IMR-90 (cell line): Measurements from ENCODE around the gene JMJD7. TPM values are rescaled to one million over a fixed set of nuclear protein-coding genes. Genes with fewer than 3 reads are reported as not detected.

Experiments used
- ATAC-seq: fragments of 200-7000 bp; cut with Tn5 transposase; 2 replicates; pipeline ENCODE4 v1.9.1; 2020; ENCODE audit warnings: low read depth, mild to moderate bottlenecking, moderate library complexity
- BruUV-seq: library from RNA; stranded (reverse); fragments of 400-500 nt; replicated peaks from 2 replicates; lab custom pipeline; 2021; lab: Mats Ljungman, UMichigan
- CTCF ChIA-PET: fragments of 300-600 bp; formaldehyde crosslinking; extraction: SDS; loops from one replicate; lab custom pipeline; 2021; ENCODE audit warnings: antibody characterized with exemption; lab: Yijun Ruan, JAX
- POLR2A ChIA-PET: fragments of 300-600 bp; sonication (Branson Sonifier 250); formaldehyde crosslinking; loops from one replicate; lab custom pipeline; 2022; ENCODE audit warnings: antibody characterized with exemption; ENCODE audit not compliant: unreplicated experiment; lab: Charles Lee
- DNase-seq: peaks from one replicate; pipeline ENCODE4 v3.0.0; 2013
- H2AFZ ChIP-seq: replicated peaks from 2 replicates; pipeline ENCODE3; 2013; ENCODE audit warnings: low read length, mild to moderate bottlenecking; ENCODE audit not compliant: poor library complexity
- H2AK5ac ChIP-seq: 2 replicates; pipeline ENCODE4 v1.6.1; 2013; ENCODE audit warnings: low read depth, low read length, inconsistent platforms
- H2AK9ac ChIP-seq: replicated peaks from 2 replicates; pipeline ENCODE3; 2013; ENCODE audit warnings: mild to moderate bottlenecking, low read depth, low read length, moderate library complexity; ENCODE audit not compliant: poor library complexity
- H2BK120ac ChIP-seq: 2 replicates; pipeline ENCODE4 v1.6.1; 2013; ENCODE audit warnings: low read depth, low read length, inconsistent platforms
- H2BK15ac ChIP-seq: 3 replicates; pipeline ENCODE4 v1.6.1; 2013; ENCODE audit warnings: low read depth, low read length, inconsistent platforms
- H2BK20ac ChIP-seq: 2 replicates; pipeline ENCODE4 v1.6.1; 2013; ENCODE audit warnings: low read depth, mild to moderate bottlenecking, inconsistent platforms, low read length, moderate library complexity
- H2BK5ac ChIP-seq: 2 replicates; pipeline ENCODE4 v1.6.1; 2013; ENCODE audit warnings: mild to moderate bottlenecking, low read depth, low read length, inconsistent platforms; ENCODE audit not compliant: poor library complexity, severe bottlenecking
- H3K14ac ChIP-seq: replicated peaks from 2 replicates; pipeline ENCODE4 v1.6.1; 2013; ENCODE audit warnings: low read depth, low read length, inconsistent platforms
- H3K18ac ChIP-seq: 2 replicates; pipeline ENCODE4 v1.6.1; 2013; ENCODE audit warnings: low read depth, low read length, control low read depth
- H3K23ac ChIP-seq: 2 replicates; pipeline ENCODE4 v1.6.1; 2013; ENCODE audit warnings: low read depth, low read length, inconsistent platforms
- H3K27ac ChIP-seq: 2 replicates; pipeline ENCODE4 v1.5.1; 2013; ENCODE audit warnings: mild to moderate bottlenecking, control low read depth, low read length; ENCODE audit not compliant: insufficient read depth
- H3K27me3 ChIP-seq: 2 replicates; pipeline ENCODE4 v1.6.1; 2013; ENCODE audit warnings: low read length; ENCODE audit not compliant: control insufficient read depth, insufficient read depth
- H3K36me3 ChIP-seq: 2 replicates; pipeline ENCODE4 v1.6.1; 2013; ENCODE audit warnings: low read length, mixed read lengths; ENCODE audit not compliant: control insufficient read depth, insufficient read depth
- H3K4ac ChIP-seq: 2 replicates; pipeline ENCODE4 v1.6.1; 2013; ENCODE audit warnings: low read depth, low read length, inconsistent platforms
- H3K4me1 ChIP-seq: 2 replicates; pipeline ENCODE4 v1.6.1; 2013; ENCODE audit warnings: low read length, mixed read lengths; ENCODE audit not compliant: control insufficient read depth, insufficient read depth
- H3K4me2 ChIP-seq: 2 replicates; pipeline ENCODE4 v1.6.1; 2013; ENCODE audit warnings: low read depth, mild to moderate bottlenecking, control low read depth, low read length, moderate library complexity
- H3K4me3 ChIP-seq: 2 replicates; pipeline ENCODE4 v1.5.1; 2013; ENCODE audit warnings: low read depth, mild to moderate bottlenecking, control low read depth, low read length, moderate library complexity; ENCODE audit not compliant: insufficient read depth
- H3K56ac ChIP-seq: 2 replicates; pipeline ENCODE4 v1.6.1; 2013; ENCODE audit warnings: low read length, inconsistent platforms; ENCODE audit not compliant: insufficient read depth; ENCODE audit errors: extremely low read depth
- H3K79me1 ChIP-seq, 2 experiments: 2 replicates each; pipeline ENCODE4 v1.6.1; 2013; ENCODE audit warnings: low read length in 2 of 2, inconsistent platforms in 1 of 2, low read depth in 1 of 2
- H3K9ac ChIP-seq: 2 replicates; pipeline ENCODE4 v1.6.1; 2013; ENCODE audit warnings: low read depth, low read length, control low read depth
- H3K9me1 ChIP-seq: 2 replicates; pipeline ENCODE4 v1.6.1; 2013; ENCODE audit warnings: low read length, inconsistent platforms; ENCODE audit not compliant: insufficient read depth
- H3K9me3 ChIP-seq: 2 replicates; pipeline ENCODE4 v1.6.1; 2013; ENCODE audit warnings: low read length; ENCODE audit not compliant: control insufficient read depth, insufficient read depth
- H4K20me1 ChIP-seq: 2 replicates; pipeline ENCODE4 v1.6.1; 2013; ENCODE audit warnings: low read length, inconsistent platforms; ENCODE audit not compliant: insufficient read depth
- H4K5ac ChIP-seq: 2 replicates; pipeline ENCODE4 v1.6.1; 2013; ENCODE audit warnings: mild to moderate bottlenecking, low read depth, low read length, control low read depth
- H4K8ac ChIP-seq, 2 experiments: 2 replicates each; pipeline ENCODE4 v1.6.1; 2013; ENCODE audit warnings: low read depth in 2 of 2, low read length in 2 of 2, control low read depth in 1 of 2, inconsistent platforms in 1 of 2
- H4K91ac ChIP-seq: 2 replicates; pipeline ENCODE4 v1.6.1; 2013; ENCODE audit warnings: low read depth, low read length, inconsistent platforms; ENCODE audit not compliant: insufficient read depth
- CHD1 ChIP-seq: IDR thresholded peaks from 2 replicates; pipeline ENCODE4 v1.6.1; 2012; ENCODE audit warnings: low read depth, low read length, improper control_type of control experiment
- ELK1 ChIP-seq: fragments of 150-350 bp; IDR thresholded peaks from 2 replicates; pipeline ENCODE4 v1.6.1; 2016; ENCODE audit warnings: low read depth, mild to moderate bottlenecking, low read length, moderate library complexity, borderline replicate concordance
- MXI1 ChIP-seq: IDR thresholded peaks from 2 replicates; pipeline ENCODE4 v1.6.1; 2012; ENCODE audit warnings: low read depth, mild to moderate bottlenecking, low read length, moderate library complexity, borderline replicate concordance
- POLR2A ChIP-seq: IDR thresholded peaks from 2 replicates; pipeline ENCODE4 v1.6.1; 2012; ENCODE audit warnings: mild to moderate bottlenecking, low read depth, low read length
- RAD21 ChIP-seq: IDR thresholded peaks from 2 replicates; pipeline ENCODE4 v1.6.1; 2012; ENCODE audit warnings: low read length, improper control_type of control experiment
- SMC3 ChIP-seq: fragments of 150-350 bp; IDR thresholded peaks from 2 replicates; pipeline ENCODE4 v1.6.1; 2016; ENCODE audit warnings: low read depth, mild to moderate bottlenecking, antibody characterized with exemption, low read length, moderate library complexity
- WGBS, 2 experiments: methylation state at CpG; one replicate each; pipeline versions ENCODE4 v1.1.5 to v1.1.7; 2013; ENCODE audit warnings: missing lambda C conversion rate in 2 of 2; ENCODE audit not compliant: insufficient read length in 1 of 2; ENCODE audit errors: extremely low coverage in 2 of 2; 5-methylcytosine and 5-hydroxymethylcytosine counted together
- dilution Hi-C: fragments of 300-500 bp; cut with HindIII; formaldehyde crosslinking; loops from one replicate; pipeline ENCODE4 v1.14.3; 2018; ENCODE audit warnings: low sequenced_read_pairs; ENCODE audit not compliant: unreplicated experiment
- in situ Hi-C: fragments of 300-500 bp; cut with MboI; formaldehyde crosslinking; loops from 3 replicates; pipeline ENCODE4 v1.14.3; 2019; ENCODE audit warnings: low sequenced_read_pairs, inconsistent platforms, mixed read lengths
- intact Hi-C: fragments of 100-400 bp; cut with micrococcal nuclease; formaldehyde crosslinking; loops from 2 replicates; pipeline ENCODE4 v1.10.0; 2022
- polyA plus RNA-seq, 3 experiments: library from polyadenylated mRNA; depleted of rRNA; stranded (reverse); fragments of >200 nt; gene quantifications; 2 replicates each; pipeline ENCODE4 v1.2.3, GENCODE V29; 2012; ENCODE audit warnings: low replicate concordance in 1 of 3
- total RNA-seq: library from RNA; depleted of rRNA; stranded (reverse); fragments of >200 nt; gene quantifications from 2 replicates; pipeline ENCODE4 v1.2.3, GENCODE V29; 2012
- TF ChIP-seq, protein P1 (sequence below): fragments of 150-350 bp; IDR thresholded peaks from 2 replicates; pipeline ENCODE4 v1.6.1; 2017; ENCODE audit warnings: mild to moderate bottlenecking, antibody characterized with exemption, low read length, low read depth

JMJD7 gene
- total and polyA plus RNA-seq, 2 of the 4 experiments (the other 2 are of a cell fraction) = 5.0 to 6.3 TPM

DNA sequence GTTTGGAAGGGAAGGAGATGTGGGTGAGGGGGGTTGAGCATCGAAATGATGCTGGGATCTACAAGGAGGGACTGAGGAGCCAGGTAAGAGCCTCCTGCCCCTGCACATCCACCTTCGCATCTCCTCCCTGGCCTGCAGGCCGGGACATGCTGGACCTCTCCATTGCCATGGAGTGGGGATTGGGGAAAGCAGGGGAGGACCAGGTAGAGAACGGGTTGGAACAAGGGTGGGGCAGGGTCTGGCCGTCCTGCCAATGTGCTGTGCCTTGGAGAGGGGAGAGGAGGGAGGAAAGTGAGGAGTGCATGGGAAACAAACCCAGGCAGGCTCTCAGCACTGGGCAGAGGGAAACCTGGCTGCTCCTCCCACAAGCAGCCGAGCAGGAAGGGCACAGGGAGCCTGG, 21.3 kb downstream of the JMJD7 start:
- no peak overlapping the region for H2BK5ac ChIP-seq
- no peak overlapping the region for H3K27ac ChIP-seq
- no peaks in the 10 kb centered on the region; the same call in 1 of the 2 replicates for H3K4me1 ChIP-seq
- H2AK9ac ChIP-seq = no peak overlapping the region
- ChIA-PET CTCF (no interaction called here), POLR2A (no interaction called here)
- H2BK15ac ChIP-seq = no peak overlapping the region
- H3K56ac ChIP-seq = no peak overlapping the region
- WGBS, 2 experiments = no CpG with 5 or more reads among the region's 6 CpGs
- TF ChIP-seq, protein P1, sequence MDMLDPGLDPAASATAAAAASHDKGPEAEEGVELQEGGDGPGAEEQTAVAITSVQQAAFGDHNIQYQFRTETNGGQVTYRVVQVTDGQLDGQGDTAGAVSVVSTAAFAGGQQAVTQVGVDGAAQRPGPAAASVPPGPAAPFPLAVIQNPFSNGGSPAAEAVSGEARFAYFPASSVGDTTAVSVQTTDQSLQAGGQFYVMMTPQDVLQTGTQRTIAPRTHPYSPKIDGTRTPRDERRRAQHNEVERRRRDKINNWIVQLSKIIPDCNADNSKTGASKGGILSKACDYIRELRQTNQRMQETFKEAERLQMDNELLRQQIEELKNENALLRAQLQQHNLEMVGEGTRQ = no peak
- no peak for TF ChIP-seq CHD1
- TF ChIP-seq POLR2A = no peak
- TF ChIP-seq RAD21 = no peak
- TF ChIP-seq MXI1 = no peak
- TF ChIP-seq ELK1 = no peak
- TF ChIP-seq SMC3 = no peak
- dilution Hi-C loops (no loop called here), in situ Hi-C loops (no loop called here), intact Hi-C loops (no loop called here)
- no peak for DNase-seq
- no peak overlapping the region for H3K4me3 ChIP-seq
- no peak overlapping the region for H3K4me2 ChIP-seq
- H3K9me3 ChIP-seq = no peaks in the 10 kb centered on the region
- no peak overlapping the region for H4K8ac ChIP-seq
- H4K91ac ChIP-seq = no peak overlapping the region
- no peak overlapping the region for H3K18ac ChIP-seq
- H2BK120ac ChIP-seq = no peak overlapping the region
- no peak overlapping the region for H3K4ac ChIP-seq
- H3K9ac ChIP-seq = no peak overlapping the region
- H2AFZ ChIP-seq = no peak overlapping the region
- ATAC-seq = no peak
- no peaks in the 10 kb centered on the region for H3K9me1 ChIP-seq
- H3K36me3 ChIP-seq = peaks cover 16% of the 10 kb centered on the region
- no peaks in the 10 kb centered on the region for H3K79me1 ChIP-seq
- H4K20me1 ChIP-seq = no peaks in the 10 kb centered on the region
- H3K23ac ChIP-seq = no peak overlapping the region
- H2BK20ac ChIP-seq = no peak overlapping the region
- H4K5ac ChIP-seq = no peak overlapping the region
- no peak overlapping the region for H3K14ac ChIP-seq
- peaks cover 11% of the 10 kb centered on the region; the same call in 1 of the 2 replicates for H3K27me3 ChIP-seq
- BruUV-seq = no TSS peak
- H2AK5ac ChIP-seq = no peak overlapping the region
